Erythroblast (primary cell): Measurements from ENCODE around the gene SYCN.

Experiments used
- DNase-seq, 2 experiments: peaks; one replicate each; lab custom pipeline; 2025; lab: John Stamatoyannopoulos, UW
- GATA1 ChIP-seq: IDR thresholded peaks from 2 replicates; pipeline ENCODE4 v1.6.1; 2011; ENCODE audit warnings: low read depth, mild to moderate bottlenecking, control low read depth, low read length, moderate library complexity
- POLR2A ChIP-seq: IDR thresholded peaks from 2 replicates; pipeline ENCODE4 v1.6.1; 2011; ENCODE audit warnings: mild to moderate bottlenecking, low read length

SYCN gene

GRCh38 chr19:39194832-39195542 lies 9.1 kb downstream of the SYCN start:
- TF ChIP-seq GATA1 (no peak), POLR2A (no peak)
- no peak for DNase-seq

GRCh38 chr19:39193803-39194202 lies 10.3 kb downstream of the SYCN start:
- no peak for DNase-seq
- TF ChIP-seq POLR2A (no peak), GATA1 (no peak)

GRCh38 chr19:39192846-39193245 lies 11.2 kb downstream of the SYCN start:
- TF ChIP-seq GATA1 (no peak), POLR2A (no peak)
- no peak for DNase-seq

GRCh38 chr19:39190768-39191167 lies 13.3 kb downstream of the SYCN start:
- TF ChIP-seq POLR2A = no peak
- TF ChIP-seq GATA1 = no peak

GRCh38 chr19:39188960-39189359 lies 15.1 kb downstream of the SYCN start:
- TF ChIP-seq GATA1 (no peak), POLR2A (no peak)
- no peak for DNase-seq

More at GRCh38 chr19:39190768-39191167, 13.3 kb downstream of the SYCN start:
- no peak for DNase-seq

- no peak for DNase-seq
- TF ChIP-seq POLR2A = no peak
- TF ChIP-seq GATA1 = no peak
Measured at GRCh38 chr19:39187552-39187943, 16.5 kb downstream of the SYCN start.

GRCh38 chr19:39186391-39186790 lies 17.7 kb downstream of the SYCN start:
- DNase-seq = no peak
- no peak for TF ChIP-seq POLR2A
- no peak for TF ChIP-seq GATA1

- DNase-seq = no peak
- TF ChIP-seq POLR2A (no peak), GATA1 (no peak)
Measured at GRCh38 chr19:39183104-39183503, 21.0 kb downstream of the SYCN start.

GRCh38 chr19:39182174-39182505 lies 21.9 kb downstream of the SYCN start:
- TF ChIP-seq GATA1 (no peak), POLR2A (no peak)

GRCh38 chr19:39181500-39182173 lies 22.4 kb downstream of the SYCN start:
- TF ChIP-seq GATA1 = no peak
- TF ChIP-seq POLR2A = no peak
- no peak for DNase-seq

More at GRCh38 chr19:39182174-39182505, 21.9 kb downstream of the SYCN start:
- DNase-seq = no peak

- TF ChIP-seq GATA1 = no peak
- TF ChIP-seq POLR2A = no peak
Measured at GRCh38 chr19:39180749-39181148, 23.3 kb downstream of the SYCN start.

GRCh38 chr19:39179754-39180153 lies 24.3 kb downstream of the SYCN start:
- DNase-seq = no peak
- TF ChIP-seq POLR2A = no peak
- TF ChIP-seq GATA1 = no peak

More at GRCh38 chr19:39180749-39181148, 23.3 kb downstream of the SYCN start:
- no peak for DNase-seq

- no peak for DNase-seq
- TF ChIP-seq POLR2A (no peak), GATA1 (no peak)
Measured at GRCh38 chr19:39178296-39179006, 25.6 kb downstream of the SYCN start.

- no peak for DNase-seq
- TF ChIP-seq POLR2A = no peak
- TF ChIP-seq GATA1 = no peak
Measured at GRCh38 chr19:39177736-39178135, 26.3 kb downstream of the SYCN start.
